Activated naive CD4-positive, alpha-beta T cell treated with anti-CD3 and anti-CD28 coated beads, Interleukin-2, amount 10 ng/mL, durations not matched to agents 7 days and 5 days (primary cell): Measurements from ENCODE around the gene PPP2R3B.

Experiments
- CTCF ChIA-PET: fragments of 350-600 bp; sonication (Branson Sonifier 250); formaldehyde crosslinking; loops from one replicate; lab custom pipeline; 2021; ENCODE audit warnings: antibody characterized with exemption; lab: Charles Lee
- DNase-seq: peaks from one replicate; pipeline ENCODE4 v3.0.0-alpha.2; 2020
- H3K27ac Mint-ChIP-seq: one replicate; pipeline ENCODE4 v1.8.0; 2021; ENCODE audit warnings: mild to moderate bottlenecking, moderate library complexity, mixed read lengths
- H3K27me3 Mint-ChIP-seq: one replicate; pipeline ENCODE4 v1.8.0; 2021; ENCODE audit warnings: mild to moderate bottlenecking, mixed read lengths
- H3K36me3 Mint-ChIP-seq: one replicate; pipeline ENCODE4 v1.8.0; 2021; ENCODE audit warnings: mixed read lengths
- H3K4me1 Mint-ChIP-seq: one replicate; pipeline ENCODE4 v1.8.0; 2021; ENCODE audit warnings: mixed read lengths
- H3K4me3 Mint-ChIP-seq: one replicate; pipeline ENCODE4 v1.8.0; 2021; ENCODE audit warnings: mild to moderate bottlenecking, moderate library complexity, mixed read lengths
- H3K9me3 Mint-ChIP-seq: one replicate; pipeline ENCODE4 v1.8.0; 2021; ENCODE audit warnings: mixed read lengths

The PPP2R3B gene

GRCh38 chrX:290476-291166 is 96.1 kb downstream of the PPP2R3B start:
- peaks cover 46% of the 10 kb centered on the region for H3K36me3 Mint-ChIP-seq
- no peak overlapping the region for H3K27ac Mint-ChIP-seq
- H3K9me3 Mint-ChIP-seq = peaks cover 5% of the 10 kb centered on the region
- H3K4me3 Mint-ChIP-seq = no peak overlapping the region
- DNase-seq = no peak
- peaks cover 11% of the 10 kb centered on the region for H3K4me1 Mint-ChIP-seq
- no peaks in the 10 kb centered on the region for H3K27me3 Mint-ChIP-seq
- CTCF ChIA-PET = no interaction called here

- H3K36me3 Mint-ChIP-seq = peaks cover 54% of the 10 kb centered on the region
- CTCF ChIA-PET = no interaction called here
- H3K4me3 Mint-ChIP-seq = no peak overlapping the region
- peaks cover 3% of the 10 kb centered on the region for H3K9me3 Mint-ChIP-seq
- no peak for DNase-seq
- peaks cover 29% of the 10 kb centered on the region for H3K4me1 Mint-ChIP-seq
- H3K27ac Mint-ChIP-seq = no peak overlapping the region
- no peaks in the 10 kb centered on the region for H3K27me3 Mint-ChIP-seq
Observed at GRCh38 chrX:288561-288991, 98.1 kb downstream of the PPP2R3B start.

- H3K27ac Mint-ChIP-seq = no peak overlapping the region
- H3K9me3 Mint-ChIP-seq = no peaks in the 10 kb centered on the region
- DNase-seq = no peak
- peaks cover 29% of the 10 kb centered on the region for H3K4me1 Mint-ChIP-seq
- H3K4me3 Mint-ChIP-seq = no peak overlapping the region
- H3K27me3 Mint-ChIP-seq = no peaks in the 10 kb centered on the region
- H3K36me3 Mint-ChIP-seq = peaks cover 46% of the 10 kb centered on the region
- CTCF ChIA-PET = no interaction called here
Observed at GRCh38 chrX:287670-288069, 99.0 kb downstream of the PPP2R3B start.

- H3K4me1 Mint-ChIP-seq = peaks cover 41% of the 10 kb centered on the region
- no peak for DNase-seq
Observed at GRCh38 chrX:285076-285677, 101.5 kb downstream of the PPP2R3B start.

More at GRCh38 chrX:285076-285677, 101.5 kb downstream of the PPP2R3B start:
- Mint-ChIP-seq H3K27me3 (no peaks in the 10 kb centered on the region), H3K36me3 (peaks cover 31% of the 10 kb centered on the region), H3K9me3 (no peaks in the 10 kb centered on the region), H3K4me3 (peak overlapping the region; percentile 31), H3K27ac (no peak overlapping the region)
- CTCF ChIA-PET = no interaction called here
